Testis (tissue), 2 donors: ENCODE data around the gene CCN2.

Source experiments
- POLR2A ChIP-seq: fragments of 450-650 bp; IDR thresholded peaks from one replicate; pipeline ENCODE4 v1.6.1; 2017; ENCODE audit warnings: antibody characterized with exemption, mild to moderate bottlenecking, moderate library complexity
- TF ChIP-seq, protein P1 (sequence below), 3 experiments: fragments of 450-650 bp in 2 of 3; fragments of 200-600 bp in 1 of 3; sonication (generic) in 1 of 3; IDR thresholded peaks; one replicate each; pipeline ENCODE4 v1.5.1; 2016 to 2019; ENCODE audit warnings: antibody characterized with exemption in 3 of 3, mild to moderate bottlenecking in 2 of 3, moderate library complexity in 1 of 3

DNA sequence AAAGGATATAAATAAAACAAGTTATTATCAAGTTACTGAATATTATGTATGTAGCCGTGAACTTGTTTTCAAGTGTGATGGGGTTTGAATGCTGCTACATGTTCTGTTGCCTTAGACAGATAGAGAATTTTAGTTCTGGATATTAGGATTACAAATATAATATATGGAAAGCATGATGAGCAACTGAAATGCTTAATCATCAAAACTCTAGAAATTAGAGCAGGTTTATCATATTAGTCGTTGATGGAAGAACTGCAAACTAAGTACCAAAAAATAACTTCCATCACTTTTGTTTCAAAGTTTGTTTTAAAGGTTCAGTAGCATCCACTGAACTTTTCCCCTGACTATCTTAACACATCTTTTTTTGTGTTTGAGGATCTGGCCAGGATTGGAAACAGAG, 49.1 kb upstream of the CCN2 start:
- TF ChIP-seq, protein P1, sequence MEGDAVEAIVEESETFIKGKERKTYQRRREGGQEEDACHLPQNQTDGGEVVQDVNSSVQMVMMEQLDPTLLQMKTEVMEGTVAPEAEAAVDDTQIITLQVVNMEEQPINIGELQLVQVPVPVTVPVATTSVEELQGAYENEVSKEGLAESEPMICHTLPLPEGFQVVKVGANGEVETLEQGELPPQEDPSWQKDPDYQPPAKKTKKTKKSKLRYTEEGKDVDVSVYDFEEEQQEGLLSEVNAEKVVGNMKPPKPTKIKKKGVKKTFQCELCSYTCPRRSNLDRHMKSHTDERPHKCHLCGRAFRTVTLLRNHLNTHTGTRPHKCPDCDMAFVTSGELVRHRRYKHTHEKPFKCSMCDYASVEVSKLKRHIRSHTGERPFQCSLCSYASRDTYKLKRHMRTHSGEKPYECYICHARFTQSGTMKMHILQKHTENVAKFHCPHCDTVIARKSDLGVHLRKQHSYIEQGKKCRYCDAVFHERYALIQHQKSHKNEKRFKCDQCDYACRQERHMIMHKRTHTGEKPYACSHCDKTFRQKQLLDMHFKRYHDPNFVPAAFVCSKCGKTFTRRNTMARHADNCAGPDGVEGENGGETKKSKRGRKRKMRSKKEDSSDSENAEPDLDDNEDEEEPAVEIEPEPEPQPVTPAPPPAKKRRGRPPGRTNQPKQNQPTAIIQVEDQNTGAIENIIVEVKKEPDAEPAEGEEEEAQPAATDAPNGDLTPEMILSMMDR (IDR thresholded peaks at IDR 0.05) = no peak
- TF ChIP-seq POLR2A = no peak
